K562 (cell line): ENCODE results near the gene TCOF1. TPM values are rescaled to one million over a fixed set of nuclear protein-coding genes. Genes with fewer than 3 reads are reported as not detected.
A peak's percentile ranks its signal among the peaks of the same experiment; 100 is the strongest.

ENCODE experiments used
- ATAC-seq: fragments of 200-7000 bp; cut with Tn5 transposase; 3 replicates; pipeline ENCODE4 v1.9.1; 2020; ENCODE audit warnings: moderate library complexity
- BruUV-seq: library from RNA; stranded (reverse); fragments of 400-500 nt; replicated peaks from 2 replicates; lab custom pipeline; 2021; lab: Mats Ljungman, UMichigan
- CTCF ChIA-PET: fragments of 300-600 bp; formaldehyde crosslinking; extraction: SDS; loops from one replicate; lab custom pipeline; 2021; ENCODE audit warnings: low intra/inter-chr PET ratio; lab: Yijun Ruan, JAX
- POLR2A ChIA-PET: fragments of 300-600, 350-650 bp; sonication (Branson Sonifier 250); formaldehyde crosslinking; extraction: SDS; loops from one replicate; lab custom pipeline; 2021; ENCODE audit warnings: antibody characterized with exemption, inconsistent platforms; lab: Yijun Ruan, JAX
- DNase-seq, 4 experiments: peaks; one replicate each; pipeline versions ENCODE4 v3.0.0 to v3.0.0-alpha.2; 2011 to 2018; ENCODE audit warnings: low spot score in 3 of 4, mixed read lengths in 3 of 4; ENCODE audit errors: extremely low read depth in 1 of 4
- FAIRE-seq: peaks from 2 replicates; lab custom pipeline; 2011; peaks lifted over from hg19 to GRCh38; lab: Jason Lieb, UNC
- H2AFZ ChIP-seq: 2 replicates; pipeline ENCODE4 v1.6.0; 2011; ENCODE audit warnings: low read depth, low read length, control low read depth, inconsistent platforms
- H3K27ac ChIP-seq: fragments of 200-600 bp; 3 replicates; pipeline ENCODE4 v1.8.0; 2011; ENCODE audit warnings: low read depth, mild to moderate bottlenecking, control low read depth, inconsistent platforms, low read length, moderate library complexity, mixed read lengths; ENCODE audit errors: extremely low read depth
- H3K27me3 ChIP-seq, 2 experiments: fragments of 300-600 bp in 1 of 2; 2 replicates in 1 of 2; 3 replicates in 1 of 2; pipeline versions ENCODE4 v1.6.0 to v1.8.0; 2011; ENCODE audit warnings: inconsistent platforms in 2 of 2, low read length in 2 of 2, mild to moderate bottlenecking in 1 of 2, mixed read lengths in 1 of 2, moderate library complexity in 1 of 2; ENCODE audit not compliant: control insufficient read depth in 2 of 2, insufficient read depth in 2 of 2
- H3K36me3 ChIP-seq: fragments of 300-600 bp; 3 replicates; pipeline ENCODE4 v1.8.0; 2011; ENCODE audit warnings: mild to moderate bottlenecking, low read length, inconsistent platforms; ENCODE audit not compliant: control insufficient read depth, insufficient read depth
- H3K4me1 ChIP-seq, 2 experiments: fragments of 200-600 bp in 1 of 2; replicated peaks in 1 of 2; 2 replicates in 1 of 2; 3 replicates in 1 of 2; pipeline versions ENCODE4 v1.5.1 to v1.8.0; 2011; ENCODE audit warnings: inconsistent platforms in 2 of 2, low read length in 2 of 2, mild to moderate bottlenecking in 1 of 2, mixed read lengths in 1 of 2, moderate library complexity in 1 of 2; ENCODE audit not compliant: control insufficient read depth in 2 of 2, insufficient read depth in 2 of 2
- H3K4me2 ChIP-seq: 2 replicates; pipeline ENCODE4 v1.6.1; 2011; ENCODE audit warnings: low read length, control low read depth, inconsistent platforms, mixed read lengths; ENCODE audit not compliant: insufficient read depth
- H3K4me3 ChIP-seq: fragments of 200-600 bp; sonication (generic), shearing (Covaris generic); 2 replicates; pipeline ENCODE4 v1.5.1; 2016; ENCODE audit warnings: control low read depth, inconsistent platforms
- H3K79me2 ChIP-seq: fragments of 200-600 bp; 3 replicates; pipeline ENCODE4 v1.8.0; 2011; ENCODE audit warnings: low read length, inconsistent platforms; ENCODE audit not compliant: control insufficient read depth, insufficient read depth
- H3K9ac ChIP-seq, 2 experiments: 2 replicates each; pipeline versions ENCODE4 v1.6.0 to v1.6.1; 2011; ENCODE audit warnings: low read depth in 2 of 2, low read length in 2 of 2, control low read depth in 1 of 2, inconsistent platforms in 1 of 2, mild to moderate bottlenecking in 1 of 2, mixed read lengths in 1 of 2; ENCODE audit not compliant: insufficient read depth in 1 of 2
- H3K9me1 ChIP-seq: one replicate; pipeline ENCODE4 v1.6.0; 2011; ENCODE audit warnings: inconsistent platforms, mild to moderate bottlenecking, low read length, moderate library complexity; ENCODE audit not compliant: control insufficient read depth, insufficient read depth
- H3K9me3 ChIP-seq: replicated peaks from 2 replicates; pipeline ENCODE4 v1.5.1; 2011; ENCODE audit warnings: low read depth, low read length, inconsistent platforms; ENCODE audit not compliant: control insufficient read depth, insufficient read depth
- H4K20me1 ChIP-seq: replicated peaks from 2 replicates; pipeline ENCODE4 v1.6.1; 2011; ENCODE audit warnings: low read length, inconsistent platforms, mixed read lengths; ENCODE audit not compliant: control insufficient read depth, insufficient read depth
- HOXB6 ChIP-seq: fragments of 250-450 bp; sonication (Bioruptor Pico); IDR thresholded peaks from 2 replicates; pipeline ENCODE4 v1.5.1; 2022; ENCODE audit warnings: mild to moderate bottlenecking, borderline replicate concordance
- MTA3 ChIP-seq: fragments of 450-650 bp; formaldehyde crosslinking; IDR thresholded peaks from 2 replicates; pipeline ENCODE4 v1.6.1; 2017; ENCODE audit warnings: mild to moderate bottlenecking, borderline replicate concordance
- PHF20 ChIP-seq: fragments of 450-650 bp; IDR thresholded peaks from 2 replicates; pipeline ENCODE4 v1.6.1; 2018; ENCODE audit not compliant: partially characterized antibody
- STAG1 ChIP-seq: sonication (generic); formaldehyde crosslinking; IDR thresholded peaks from 2 replicates; pipeline ENCODE4 v1.5.0; 2020; ENCODE audit warnings: missing genetic modification reagents, borderline replicate concordance
- THRA ChIP-seq: fragments of 450-650 bp; IDR thresholded peaks from 2 replicates; pipeline ENCODE4 v1.6.1; 2017; ENCODE audit warnings: mild to moderate bottlenecking, moderate library complexity
- ZBTB49 ChIP-seq: sonication (generic); formaldehyde crosslinking; IDR thresholded peaks from 2 replicates; pipeline ENCODE4 v1.8.0; 2022; ENCODE audit warnings: missing genetic modification reagents, mild to moderate bottlenecking, borderline replicate concordance
- ZNF311 ChIP-seq: fragments of 250-450 bp; sonication (Bioruptor Pico); IDR thresholded peaks from 2 replicates; pipeline ENCODE4 v1.4.0; 2020; ENCODE audit warnings: mild to moderate bottlenecking, moderate library complexity
- ZNF518B ChIP-seq: fragments of 250-450 bp; sonication (Bioruptor Pico); IDR thresholded peaks from 2 replicates; pipeline ENCODE4 v1.5.0; 2021; ENCODE audit warnings: mild to moderate bottlenecking, moderate library complexity
- WGBS: fragments of 100-300 bp; shearing (Covaris generic); methylation state at CpG from one replicate; pipeline ENCODE4 v1.1.6; 2016; ENCODE audit warnings: low coverage, mixed read lengths; ENCODE audit not compliant: insufficient coverage; ENCODE audit errors: missing lambda C conversion rate; 5-methylcytosine and 5-hydroxymethylcytosine counted together
- in situ Hi-C: fragments of 300-500 bp; cut with MboI; formaldehyde crosslinking; loops from 4 replicates; pipeline ENCODE4 v1.15.0; 2018; ENCODE audit warnings: inconsistent platforms, mixed read lengths
- intact Hi-C: fragments of 100-400 bp; cut with micrococcal nuclease; formaldehyde crosslinking; loops from 2 replicates; pipeline ENCODE4 v1.14.2; 2022
- polyA plus RNA-seq, 8 experiments: library from polyadenylated mRNA; depleted of rRNA in 4 of 8; stranded (reverse) in 5 of 8; unstranded in 3 of 8; fragments of >200 nt; fragmentation: Nextera tagmentation in 2 of 8; fragmentation: Illumina TruSeq in 1 of 8; extraction: Ambion mirVana in 2 of 8; extraction: Trizol in 1 of 8; gene quantifications; 2 replicates each; pipeline versions ENCODE4 v1.2.1 to v1.2.3, GENCODE V29; 2011 to 2014; ENCODE audit warnings: inconsistent platforms in 1 of 8, missing spikeins in 1 of 8
- total RNA-seq, 7 experiments: library from RNA; depleted of rRNA in 6 of 7; stranded (reverse); fragments of >200 nt in 6 of 7; fragmentation: Illumina TruSeq in 2 of 7; extraction: Trizol in 2 of 7; gene quantifications; 2 replicates each; pipeline versions ENCODE4 v1.2.1 to v1.2.3, GENCODE V29; 2011 to 2021; ENCODE audit warnings: low replicate concordance in 1 of 7
- TF ChIP-seq, protein P1 (sequence below), 3 experiments: fragments of 200-800 bp in 1 of 3; fragments of 250-450 bp in 1 of 3; fragments of 450-650 bp in 1 of 3; sonication (Bioruptor Pico) in 1 of 3; sonication (Bioruptor generic) in 1 of 3; formaldehyde crosslinking in 1 of 3; IDR thresholded peaks; 2 replicates each; pipeline versions ENCODE4 v1.6.1 to v1.8.0; 2016 to 2022; ENCODE audit warnings: mild to moderate bottlenecking in 2 of 3, missing genetic modification characterization in 2 of 3, missing compliant biosample characterization in 1 of 3, moderate library complexity in 1 of 3

TCOF1 gene
- total and polyA plus RNA-seq, 9 of the 15 experiments (the other 6 are each of a cell fraction or from before 2014, with no cell fraction given), result 9.8 to 134 (median 61.7) TPM

DNA sequence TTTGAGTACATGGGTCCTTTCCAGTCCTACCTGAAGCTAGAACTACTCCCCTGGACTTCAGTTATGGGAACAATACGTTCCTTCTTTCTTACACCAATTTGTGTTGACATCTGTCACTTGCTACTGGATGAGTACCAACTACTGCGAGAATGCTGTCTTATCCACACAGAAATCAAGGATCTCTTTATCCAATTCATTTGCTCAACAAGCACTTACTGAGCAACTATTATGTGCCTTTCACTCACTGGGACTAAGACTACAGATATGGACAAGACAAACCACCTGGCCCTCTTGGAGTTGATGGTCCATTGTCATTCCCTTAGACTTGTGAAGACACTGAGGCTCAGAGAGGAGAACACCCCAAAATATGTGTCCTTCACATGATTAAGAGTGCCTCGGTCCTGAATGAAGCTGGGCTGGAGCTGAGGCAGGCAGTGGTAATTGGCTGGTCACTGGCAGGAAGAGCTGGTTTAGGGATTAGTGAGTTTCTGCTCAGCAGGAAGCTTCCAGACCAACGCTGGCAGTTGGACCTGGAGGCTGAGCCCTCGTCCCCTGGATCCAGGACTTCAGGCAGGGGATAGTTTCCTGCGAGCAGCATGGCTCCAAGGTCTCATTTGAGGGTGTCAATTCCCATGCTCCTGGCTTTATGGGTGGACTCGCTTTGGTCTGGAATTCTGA lies 46.3 kb upstream of the TCOF1 start:
- ChIA-PET POLR2A (interaction anchor here (0.6 to 2.9 kb wide), 4 partner anchors 8 to 19 kb away, joined by 3 to 7 read pairs (median 5); no protein-coding TSS in a partner anchor), CTCF (no interaction called here)
- DNase-seq (no peak), ATAC-seq (no peak), FAIRE-seq (no peak)
- WGBS, result 1% methylated on average over 7 of the region's 7 CpGs
- Histone ChIP-seq H3K27ac (no peak overlapping the region), H3K4me2 (no peak overlapping the region), H2AFZ (no peak overlapping the region), H3K9me3 (no peaks in the 10 kb centered on the region), H3K9me1 (no peaks in the 10 kb centered on the region), H3K36me3 (no peaks in the 10 kb centered on the region), H3K4me3 (no peak overlapping the region), H4K20me1 (no peaks in the 10 kb centered on the region; the same call in 1 of the 2 replicates), H3K27me3 (peaks cover 26 to 40% of the 10 kb centered on the region in 2 experiments), H3K4me1 (no peaks in the 10 kb centered on the region), H3K9ac (peak overlapping the region in 1 of 2 experiments; percentile 28; a peak in 1 of 4 replicates), H3K79me2 (no peaks in the 10 kb centered on the region)
- in situ Hi-C loops, result no loop called here
- BruUV-seq, result no TSS peak
- intact Hi-C loops, result no loop called here
- TF ChIP-seq MTA3, result no peak
- no peak for TF ChIP-seq ZNF518B (CRISPR knock-in tag)
- TF ChIP-seq PHF20, result no peak
- no peak for TF ChIP-seq ZNF311 (CRISPR knock-in tag)
- no peak for TF ChIP-seq ZBTB49 (CRISPR knock-in tag)
- no peak for TF ChIP-seq STAG1 (CRISPR knock-in tag)
- TF ChIP-seq, protein P1, sequence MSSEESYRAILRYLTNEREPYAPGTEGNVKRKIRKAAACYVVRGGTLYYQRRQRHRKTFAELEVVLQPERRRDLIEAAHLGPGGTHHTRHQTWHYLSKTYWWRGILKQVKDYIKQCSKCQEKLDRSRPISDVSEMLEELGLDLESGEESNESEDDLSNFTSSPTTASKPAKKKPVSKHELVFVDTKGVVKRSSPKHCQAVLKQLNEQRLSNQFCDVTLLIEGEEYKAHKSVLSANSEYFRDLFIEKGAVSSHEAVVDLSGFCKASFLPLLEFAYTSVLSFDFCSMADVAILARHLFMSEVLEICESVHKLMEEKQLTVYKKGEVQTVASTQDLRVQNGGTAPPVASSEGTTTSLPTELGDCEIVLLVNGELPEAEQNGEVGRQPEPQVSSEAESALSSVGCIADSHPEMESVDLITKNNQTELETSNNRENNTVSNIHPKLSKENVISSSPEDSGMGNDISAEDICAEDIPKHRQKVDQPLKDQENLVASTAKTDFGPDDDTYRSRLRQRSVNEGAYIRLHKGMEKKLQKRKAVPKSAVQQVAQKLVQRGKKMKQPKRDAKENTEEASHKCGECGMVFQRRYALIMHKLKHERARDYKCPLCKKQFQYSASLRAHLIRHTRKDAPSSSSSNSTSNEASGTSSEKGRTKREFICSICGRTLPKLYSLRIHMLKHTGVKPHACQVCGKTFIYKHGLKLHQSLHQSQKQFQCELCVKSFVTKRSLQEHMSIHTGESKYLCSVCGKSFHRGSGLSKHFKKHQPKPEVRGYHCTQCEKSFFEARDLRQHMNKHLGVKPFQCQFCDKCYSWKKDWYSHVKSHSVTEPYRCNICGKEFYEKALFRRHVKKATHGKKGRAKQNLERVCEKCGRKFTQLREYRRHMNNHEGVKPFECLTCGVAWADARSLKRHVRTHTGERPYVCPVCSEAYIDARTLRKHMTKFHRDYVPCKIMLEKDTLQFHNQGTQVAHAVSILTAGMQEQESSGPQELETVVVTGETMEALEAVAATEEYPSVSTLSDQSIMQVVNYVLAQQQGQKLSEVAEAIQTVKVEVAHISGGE (CRISPR knock-in tag; IDR thresholded peaks at IDR 0.05), result no peak
- no peak for TF ChIP-seq HOXB6 (CRISPR knock-in tag)
- TF ChIP-seq THRA, result no peak
